Measurements from ENCODE around the gene USP22. TPM values are rescaled to one million over a fixed set of nuclear protein-coding genes. Genes with fewer than 3 reads are reported as not detected.
A peak's percentile ranks its signal among the peaks of the same experiment; 100 is the strongest.

Gene USP22
- total RNA-seq, 1 donor from 2014 or later: 76.1 TPM

DNA sequence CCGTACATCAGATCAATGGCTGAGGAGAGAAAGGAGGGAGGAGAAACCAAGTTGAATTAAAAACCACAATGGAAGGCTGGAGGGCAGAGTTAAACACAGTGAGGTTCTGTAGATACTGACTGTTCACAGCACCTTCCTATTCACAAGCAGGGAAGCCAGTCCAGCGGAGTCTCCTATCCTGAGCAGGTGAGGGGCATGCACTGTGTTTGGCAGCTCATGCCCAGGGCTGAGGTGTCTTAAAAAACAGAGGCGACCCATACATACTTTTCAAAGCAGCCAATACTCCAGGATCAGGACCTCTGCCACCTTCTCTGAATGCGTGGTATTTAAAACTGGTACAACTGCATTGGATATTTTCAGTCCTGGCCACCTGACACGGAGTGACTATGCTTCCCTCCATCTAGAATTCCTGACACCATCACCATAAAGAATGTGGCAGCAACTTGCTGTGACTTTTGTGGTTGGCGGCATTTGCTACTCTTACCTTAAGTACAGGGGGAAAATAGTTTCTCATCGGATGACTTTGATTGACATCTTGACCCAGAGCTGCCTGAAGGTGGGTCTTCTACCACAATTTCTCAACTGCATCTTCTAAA is 21.5 kb downstream of the USP22 start:
- ATAC-seq: no peak

GRCh38 chr17:21020622-21021021 is 22.2 kb downstream of the USP22 start:
- DNase-seq (ENCODE audit: low spot score) (no peak), ATAC-seq (no peak)

More for the DNA sequence above, 21.5 kb downstream of the USP22 start:
- DNase-seq (ENCODE audit: low spot score): no peak

DNA sequence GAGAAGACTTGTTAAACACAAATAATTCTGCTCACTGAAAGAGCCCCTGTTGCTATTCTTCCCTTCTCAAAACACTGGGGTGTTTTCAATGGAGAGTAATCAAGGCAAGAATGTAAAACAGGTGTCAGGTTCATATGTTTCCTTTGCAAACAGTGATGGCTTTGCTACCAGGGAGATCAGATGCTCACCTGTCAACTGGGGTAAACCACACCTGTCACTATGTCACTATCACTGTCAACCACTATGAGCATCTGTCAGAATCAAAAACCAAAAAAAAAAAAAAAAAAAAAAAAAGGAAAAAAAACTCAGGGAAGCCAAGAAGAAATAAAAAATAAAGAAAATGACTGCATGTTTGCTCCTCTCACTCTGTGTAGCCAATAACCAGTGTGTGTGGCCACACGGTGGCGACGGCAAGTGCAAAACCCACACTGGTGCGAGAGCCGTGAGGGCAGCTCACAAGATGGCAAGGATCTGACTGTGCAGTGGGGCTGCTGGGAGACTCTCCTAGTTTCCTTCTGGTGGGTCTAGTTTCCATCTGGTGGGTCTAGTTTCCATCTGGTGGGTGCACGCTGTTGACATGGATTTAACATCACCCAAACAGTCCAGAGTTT is 22.7 kb downstream of the USP22 start:
- DNase-seq (ENCODE audit: low spot score) (no peak), ATAC-seq (peak; percentile 30)

- DNase-seq (ENCODE audit: low spot score) (no peak), ATAC-seq (peak; percentile 80)
Measured at GRCh38 chr17:21018894-21019293, 23.9 kb downstream of the USP22 start.

- DNase-seq (ENCODE audit: low spot score) (no peak), ATAC-seq (no peak)
Measured at GRCh38 chr17:21017861-21018260, 24.9 kb downstream of the USP22 start.

- no peak for DNase-seq (ENCODE audit: low spot score)
- no peak for ATAC-seq
Measured at GRCh38 chr17:21017256-21017655, 25.6 kb downstream of the USP22 start.

DNA sequence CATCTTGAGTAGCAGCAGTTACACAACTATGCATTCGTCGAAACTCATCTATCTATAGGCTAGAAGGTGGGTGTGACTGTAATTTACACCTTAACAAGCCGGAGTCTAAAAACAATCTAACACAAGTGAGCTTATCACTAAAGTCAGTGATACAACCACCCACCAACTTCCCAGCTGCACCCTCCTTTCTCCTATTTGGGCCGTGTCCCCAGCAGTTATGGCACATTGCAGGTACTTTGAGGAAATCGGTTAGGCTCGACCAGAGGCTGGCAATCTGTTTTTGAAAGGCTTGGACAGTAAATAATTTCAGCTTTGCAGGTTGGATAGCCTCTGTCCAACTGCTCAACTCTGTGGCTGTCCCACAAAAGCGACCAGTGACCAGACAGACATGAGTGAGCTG is 26.0 kb downstream of the USP22 start:
- no peak for DNase-seq (ENCODE audit: low spot score)

DNA sequence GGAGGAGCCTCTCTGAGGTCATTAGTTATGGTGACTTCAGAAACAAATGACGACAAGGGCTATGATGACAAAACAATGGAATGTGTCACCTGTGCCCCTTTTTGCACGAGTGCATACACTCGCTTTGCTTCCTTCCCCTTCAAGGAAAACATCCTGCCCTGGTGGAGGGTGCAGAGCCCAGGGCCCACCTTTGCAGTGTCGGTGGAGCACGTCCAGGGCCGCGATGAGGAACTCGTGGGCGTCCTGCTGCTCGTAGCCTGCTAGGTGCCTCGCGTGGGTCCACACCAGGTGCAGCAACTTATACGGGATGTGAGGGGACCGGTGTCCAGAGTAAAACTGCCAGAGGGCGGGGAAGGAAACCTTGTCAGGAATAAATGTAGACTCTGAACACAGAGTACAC is 27.2 kb downstream of the USP22 start:
- DNase-seq (ENCODE audit: low spot score) (no peak), ATAC-seq (no peak)

More for the DNA sequence above, 26.0 kb downstream of the USP22 start:
- no peak for ATAC-seq

- DNase-seq (ENCODE audit: low spot score) (no peak), ATAC-seq (no peak)
Measured at GRCh38 chr17:21014498-21014897, 28.3 kb downstream of the USP22 start.

DNA sequence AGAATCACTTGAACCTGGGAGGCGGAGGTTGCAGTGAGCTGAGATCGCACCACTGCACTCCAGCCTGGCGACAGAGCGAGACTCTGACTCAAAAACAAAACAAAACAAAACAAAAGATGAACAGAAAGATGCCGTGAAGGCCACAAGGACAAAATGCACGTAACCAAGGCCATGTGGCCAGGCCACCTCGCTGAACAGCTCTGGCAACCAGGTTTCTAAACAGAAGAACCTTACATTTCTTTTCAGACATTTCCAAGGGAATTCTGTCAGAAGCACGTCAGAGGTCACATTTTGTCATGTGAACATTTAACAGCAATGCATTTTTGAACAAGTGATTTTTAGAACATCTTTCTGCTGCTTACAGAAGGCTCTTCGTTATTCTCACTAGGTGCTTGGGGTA is 28.8 kb downstream of the USP22 start:
- no peak for ATAC-seq

DNA sequence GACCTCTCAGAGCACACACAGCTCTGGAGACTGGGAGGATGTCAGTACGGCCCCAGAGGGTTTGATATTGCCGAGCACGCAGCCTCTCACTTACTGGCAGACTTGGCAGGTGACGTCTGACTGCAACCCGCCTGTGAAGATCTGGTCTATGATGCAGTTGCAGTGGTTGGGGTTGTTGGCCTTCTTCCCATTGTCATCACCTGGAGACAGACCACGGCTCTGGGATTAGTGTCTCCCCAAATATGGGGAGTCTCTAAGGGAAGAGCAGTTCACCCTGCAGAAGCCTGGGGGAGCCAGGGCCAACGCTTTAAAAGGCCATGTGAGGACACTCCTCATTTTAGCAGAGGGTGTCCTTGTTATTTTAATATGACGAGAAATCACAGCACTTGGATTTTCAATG is 30.1 kb downstream of the USP22 start:
- DNase-seq (ENCODE audit: low spot score) (no peak), ATAC-seq (no peak)

More for the DNA sequence above, 28.8 kb downstream of the USP22 start:
- DNase-seq (ENCODE audit: low spot score): no peak

- DNase-seq (ENCODE audit: low spot score): no peak
Measured at GRCh38 chr17:21010705-21011596, 31.9 kb downstream of the USP22 start.

DNA sequence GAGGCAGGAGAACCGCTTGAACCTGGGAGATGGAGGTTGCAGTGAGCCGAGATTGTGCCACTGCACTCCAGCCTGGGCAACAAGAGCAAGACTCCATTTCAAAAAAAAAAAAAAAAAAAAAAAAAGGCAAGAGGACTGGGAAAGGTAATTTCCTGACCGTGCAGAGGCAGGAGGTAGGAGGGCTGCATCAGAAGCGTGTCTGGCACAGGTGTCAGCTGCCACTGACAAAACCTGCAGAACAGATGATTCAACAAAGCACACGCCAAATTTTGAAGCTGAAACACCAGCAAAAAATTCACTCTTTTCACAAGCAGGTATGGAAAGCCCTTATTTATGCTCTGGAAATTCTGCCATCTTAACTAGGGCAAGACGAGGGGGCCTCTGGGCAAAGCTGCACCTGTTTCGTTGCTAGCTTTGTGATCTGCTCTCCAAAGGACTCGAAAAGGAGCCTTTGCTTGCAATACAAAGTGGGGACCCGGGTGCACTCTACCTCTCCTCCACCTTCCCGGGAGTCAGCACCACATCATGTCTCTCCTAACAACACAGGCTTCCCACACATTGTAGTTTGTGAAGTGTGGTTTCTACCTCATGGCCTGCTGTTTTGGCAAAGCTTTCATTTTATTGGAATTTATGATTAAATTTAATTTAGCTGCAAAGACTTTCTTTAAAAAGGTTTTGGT is 33.7 kb downstream of the USP22 start:
- DNase-seq (ENCODE audit: low spot score) (no peak), ATAC-seq (no peak)

More at GRCh38 chr17:21010705-21011596, 31.9 kb downstream of the USP22 start:
- peak; percentile 19 for ATAC-seq

- DNase-seq (ENCODE audit: low spot score) (no peak), ATAC-seq (no peak)
Measured at GRCh38 chr17:21008160-21008915, 34.5 kb downstream of the USP22 start.

- DNase-seq (ENCODE audit: low spot score): no peak
- no peak for ATAC-seq
Measured at GRCh38 chr17:21007646-21008045, 35.2 kb downstream of the USP22 start.

DNA sequence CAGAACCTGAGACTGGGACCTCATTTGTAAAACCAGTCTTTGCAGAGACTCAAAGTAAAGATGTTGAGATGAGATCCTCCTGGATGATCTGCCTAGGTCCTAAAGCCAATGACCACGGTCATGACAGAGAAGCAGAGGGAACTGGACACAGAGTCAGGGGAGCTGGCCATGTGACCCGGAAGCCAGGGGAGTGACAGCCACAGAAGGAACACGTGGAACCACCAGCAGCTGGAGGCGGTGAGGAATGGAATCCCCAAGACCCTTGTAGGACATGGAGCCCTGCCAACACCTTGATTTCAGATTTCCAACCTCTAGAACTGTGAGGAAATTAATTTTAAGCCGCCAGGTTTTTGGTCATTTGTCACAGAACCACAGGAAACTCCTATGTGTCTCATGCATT is 37.0 kb downstream of the USP22 start:
- ATAC-seq (no peak), DNase-seq (ENCODE audit: low spot score) (no peak)

DNA sequence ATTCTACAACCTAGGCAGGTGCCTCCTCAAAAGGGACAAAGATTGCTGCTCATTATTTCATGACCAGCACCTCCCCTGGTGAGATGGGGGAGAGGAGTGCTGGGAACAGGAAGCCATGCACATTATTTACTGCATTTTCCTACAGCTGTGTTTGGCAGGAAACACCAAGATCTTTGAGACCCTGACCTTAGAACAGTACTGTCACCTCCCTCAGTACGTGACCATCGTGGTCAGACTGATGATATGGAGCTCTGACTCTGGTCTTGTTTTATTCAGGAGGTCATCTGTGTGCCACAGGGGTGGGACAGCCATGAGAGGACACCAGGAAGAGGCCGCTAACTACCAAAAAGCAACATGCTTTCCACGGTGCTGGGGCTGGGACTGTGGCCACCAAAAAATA is 37.4 kb downstream of the USP22 start:
- no peak for DNase-seq (ENCODE audit: low spot score)

DNA sequence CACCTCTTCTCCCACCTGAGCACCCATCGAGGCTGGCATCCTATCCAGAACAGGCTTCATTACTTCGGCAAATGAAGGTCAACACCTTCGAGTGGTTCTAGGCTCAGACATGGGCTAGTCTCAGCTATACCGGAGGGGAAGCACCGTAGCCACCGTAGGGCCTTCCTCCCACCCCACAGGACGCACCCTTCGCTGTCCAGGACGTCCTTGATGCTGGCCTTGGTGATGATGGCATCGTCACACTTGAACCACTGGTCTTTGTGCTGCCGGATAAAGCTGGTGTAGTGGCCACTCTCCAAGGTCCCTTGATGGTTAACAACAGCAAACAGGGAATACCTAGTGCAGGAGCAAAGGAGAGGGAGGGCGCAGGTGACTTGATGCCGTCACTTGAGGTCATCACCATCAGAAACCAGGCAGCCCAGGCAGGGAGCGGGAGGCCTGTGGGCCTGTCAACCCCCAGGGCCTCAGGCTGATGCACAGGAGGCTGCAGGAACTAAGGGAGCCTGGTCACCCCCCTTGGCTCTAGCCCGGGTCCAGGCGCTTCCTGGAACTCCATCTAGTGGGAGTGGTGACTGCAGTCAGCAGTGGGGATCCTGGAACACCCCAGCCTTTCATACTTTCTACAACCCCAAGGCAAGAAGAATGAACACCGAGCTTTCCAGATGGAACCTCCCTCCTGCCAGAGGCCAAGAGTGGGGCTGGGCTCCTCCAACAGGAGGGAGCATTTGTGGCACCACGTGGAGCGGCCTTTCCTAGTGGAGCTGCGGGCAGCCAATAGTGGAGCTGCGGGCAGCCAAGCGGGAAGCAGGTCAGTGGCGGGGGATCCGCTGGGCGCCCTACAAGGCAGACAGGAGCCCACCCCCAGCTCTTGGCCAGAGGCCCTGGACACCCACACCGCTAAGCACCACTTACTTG is 38.5 kb downstream of the USP22 start:
- DNase-seq (ENCODE audit: low spot score): no peak
- no peak for ATAC-seq

More for the DNA sequence above, 37.4 kb downstream of the USP22 start:
- ATAC-seq: peak; percentile 50

DNA sequence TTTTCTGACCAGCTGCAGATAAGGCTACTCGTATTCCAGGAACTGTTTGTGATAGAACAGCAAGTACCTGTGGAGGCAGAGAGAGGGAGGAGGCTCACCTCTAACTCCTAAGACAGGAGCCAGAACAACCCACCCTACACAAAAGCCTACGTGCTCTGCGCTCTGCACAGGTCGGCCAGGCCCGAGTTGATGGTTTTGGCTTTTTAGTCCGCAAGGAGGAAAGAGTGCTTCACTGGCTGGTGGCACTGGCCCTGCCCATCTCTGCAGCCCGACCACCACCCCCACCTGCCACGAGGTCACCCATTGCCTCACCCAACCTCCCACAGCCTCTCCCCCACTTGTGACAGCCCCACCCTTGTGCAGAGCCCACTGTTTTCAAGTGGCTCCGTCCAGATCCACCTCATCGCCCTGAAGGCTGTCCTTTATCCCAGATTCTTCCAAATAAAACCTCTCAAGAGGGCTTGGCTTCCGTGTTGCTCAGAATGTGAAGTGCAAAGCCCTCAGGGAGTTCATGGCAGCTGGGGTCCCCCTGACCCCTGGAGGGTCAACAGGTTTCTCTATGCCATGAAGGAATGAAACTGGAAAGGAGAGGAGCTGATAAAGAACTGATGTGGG is 39.7 kb downstream of the USP22 start:
- ATAC-seq: no peak
- no peak for DNase-seq (ENCODE audit: low spot score)

Measured in left lobe of liver (tissue), 2 donors.